H9 (cell line): ENCODE measurements around the gene IQGAP2. TPM values are rescaled to one million over a fixed set of nuclear protein-coding genes. Genes with fewer than 3 reads are reported as not detected.

Source experiments
- DNase-seq: peaks from one replicate; pipeline ENCODE4 v3.0.0-alpha.2; 2017
- H2AFZ ChIP-seq: one replicate; pipeline ENCODE4 v1.6.1; 2013; ENCODE audit warnings: mild to moderate bottlenecking, low read length, control low read depth, moderate library complexity
- H2AK5ac ChIP-seq: 2 replicates; pipeline ENCODE4 v1.6.1; 2013; ENCODE audit warnings: low read length, control low read depth, mixed read lengths; ENCODE audit not compliant: insufficient read length
- H2BK120ac ChIP-seq: one replicate; pipeline ENCODE4 v1.6.1; 2013; ENCODE audit warnings: low read depth, mild to moderate bottlenecking, low read length, control low read depth, inconsistent platforms; ENCODE audit not compliant: poor library complexity, severe bottlenecking
- H2BK12ac ChIP-seq: 2 replicates; pipeline ENCODE4 v1.6.1; 2013; ENCODE audit warnings: low read length, control low read depth, mixed read lengths, low read depth; ENCODE audit not compliant: insufficient read length
- H2BK15ac ChIP-seq: 2 replicates; pipeline ENCODE4 v1.6.1; 2013; ENCODE audit warnings: low read depth, low read length, control low read depth
- H2BK20ac ChIP-seq: one replicate; pipeline ENCODE4 v1.6.1; 2013; ENCODE audit warnings: low read depth, mild to moderate bottlenecking, low read length, control low read depth, inconsistent platforms; ENCODE audit not compliant: poor library complexity, severe bottlenecking
- H2BK5ac ChIP-seq: 2 replicates; pipeline ENCODE4 v1.6.1; 2013; ENCODE audit warnings: low read length, control low read depth, mixed read lengths; ENCODE audit not compliant: insufficient read length
- H3K14ac ChIP-seq: 2 replicates; pipeline ENCODE4 v1.6.1; 2013; ENCODE audit warnings: low read length, control low read depth; ENCODE audit not compliant: insufficient read depth
- H3K18ac ChIP-seq: 2 replicates; pipeline ENCODE4 v1.6.1; 2013; ENCODE audit warnings: low read depth, mild to moderate bottlenecking, mixed read lengths, low read length, control low read depth; ENCODE audit not compliant: insufficient read length
- H3K23ac ChIP-seq: 2 replicates; pipeline ENCODE4 v1.6.1; 2013; ENCODE audit warnings: low read length, control low read depth, mixed read lengths, low read depth; ENCODE audit not compliant: insufficient read length
- H3K23me2 ChIP-seq: 2 replicates; pipeline ENCODE4 v1.6.1; 2013; ENCODE audit warnings: low read depth, mild to moderate bottlenecking, mixed read lengths, low read length, control low read depth; ENCODE audit not compliant: insufficient read length, poor library complexity, severe bottlenecking
- H3K27ac ChIP-seq: 2 replicates; pipeline ENCODE4 v1.5.1; 2013; ENCODE audit warnings: low read length, control low read depth, mixed read lengths, low read depth; ENCODE audit not compliant: insufficient read length
- H3K27me3 ChIP-seq: 2 replicates; pipeline ENCODE4 v1.6.1; 2013; ENCODE audit warnings: low read length, control low read depth, inconsistent platforms; ENCODE audit not compliant: insufficient read depth
- H3K4ac ChIP-seq: 2 replicates; pipeline ENCODE4 v1.6.1; 2013; ENCODE audit warnings: low read depth, mild to moderate bottlenecking, control low read depth, inconsistent platforms, low read length, moderate library complexity
- H3K4me1 ChIP-seq: 2 replicates; pipeline ENCODE4 v1.6.1; 2013; ENCODE audit warnings: low read length, control low read depth, inconsistent platforms; ENCODE audit not compliant: insufficient read depth
- H3K4me2 ChIP-seq: 2 replicates; pipeline ENCODE4 v1.6.1; 2013; ENCODE audit warnings: low read length, control low read depth, mixed read lengths; ENCODE audit not compliant: insufficient read length, insufficient read depth
- H3K56ac ChIP-seq: 2 replicates; pipeline ENCODE4 v1.6.1; 2013; ENCODE audit warnings: low read depth, mild to moderate bottlenecking, mixed read lengths, low read length, control low read depth; ENCODE audit not compliant: insufficient read length
- H3K79me1 ChIP-seq: 2 replicates; pipeline ENCODE4 v1.6.1; 2013; ENCODE audit warnings: low read depth, mild to moderate bottlenecking, moderate library complexity, low read length, control low read depth, inconsistent platforms; ENCODE audit not compliant: insufficient read depth, poor library complexity, severe bottlenecking
- H3K79me2 ChIP-seq: 2 replicates; pipeline ENCODE4 v1.6.1; 2013; ENCODE audit warnings: low read length, control low read depth, inconsistent platforms; ENCODE audit not compliant: insufficient read depth
- H3K9ac ChIP-seq: 2 replicates; pipeline ENCODE4 v1.6.1; 2013; ENCODE audit warnings: low read length, control low read depth, mixed read lengths; ENCODE audit not compliant: insufficient read length; ENCODE audit errors: extremely low read depth
- H3K9me3 ChIP-seq: one replicate; pipeline ENCODE4 v1.6.1; 2013; ENCODE audit warnings: low read depth, low read length, inconsistent platforms; ENCODE audit not compliant: control insufficient read depth
- H3T11ph ChIP-seq: one replicate; pipeline ENCODE4 v1.6.1; 2013; ENCODE audit warnings: mild to moderate bottlenecking, low read length, control low read depth, inconsistent platforms
- H4K20me1 ChIP-seq: one replicate; pipeline ENCODE4 v1.6.1; 2013; ENCODE audit not compliant: control insufficient read depth, insufficient read length, insufficient read depth
- H4K5ac ChIP-seq: 2 replicates; pipeline ENCODE4 v1.6.1; 2013; ENCODE audit warnings: low read depth, mild to moderate bottlenecking, mixed read lengths, low read length, control low read depth; ENCODE audit not compliant: insufficient read length
- H4K8ac ChIP-seq: replicated peaks from 2 replicates; pipeline ENCODE4 v1.6.1; 2013; ENCODE audit warnings: low read length, control low read depth, mixed read lengths, low read depth; ENCODE audit not compliant: insufficient read length
- H4K91ac ChIP-seq: 2 replicates; pipeline ENCODE4 v1.6.1; 2013; ENCODE audit warnings: low read depth, mild to moderate bottlenecking, moderate library complexity, mixed read lengths, low read length, control low read depth; ENCODE audit not compliant: insufficient read length
- H3K27ac Mint-ChIP-seq, 3 experiments: 2 replicates in 2 of 3; 3 replicates in 1 of 3; pipeline ENCODE4 v1.8.0; 2020 to 2021; ENCODE audit warnings: mixed read lengths in 3 of 3, mild to moderate bottlenecking in 1 of 3, moderate library complexity in 1 of 3
- H3K27me3 Mint-ChIP-seq: 2 replicates; pipeline ENCODE4 v1.8.0; 2021; ENCODE audit warnings: low read depth, mild to moderate bottlenecking, moderate library complexity, mixed read lengths
- H3K36me3 Mint-ChIP-seq, 3 experiments: 2 replicates in 2 of 3; 3 replicates in 1 of 3; pipeline ENCODE4 v1.8.0; 2020 to 2021; ENCODE audit warnings: low read depth in 3 of 3, mixed read lengths in 3 of 3; ENCODE audit not compliant: insufficient read depth in 1 of 3
- H3K4me1 Mint-ChIP-seq, 2 experiments: 2 replicates each; pipeline ENCODE4 v1.8.0; 2020; ENCODE audit warnings: mixed read lengths in 2 of 2
- H3K4me3 Mint-ChIP-seq, 2 experiments: 2 replicates in 1 of 2; 3 replicates in 1 of 2; pipeline ENCODE4 v1.8.0; 2020 to 2021; ENCODE audit warnings: mild to moderate bottlenecking in 2 of 2, mixed read lengths in 2 of 2, moderate library complexity in 1 of 2
- H3K9me3 Mint-ChIP-seq, 2 experiments: 2 replicates in 1 of 2; 3 replicates in 1 of 2; pipeline ENCODE4 v1.8.0; 2020; ENCODE audit warnings: mild to moderate bottlenecking in 2 of 2, mixed read lengths in 2 of 2, moderate library complexity in 1 of 2
- WGBS: extraction: QIAGEN DNeasy Blood & Tissue Kit; methylation state at CpG from one replicate; pipeline ENCODE4 v1.1.7; 2013; ENCODE audit warnings: missing lambda C conversion rate, low lambda C conversion rate, mixed read lengths; ENCODE audit not compliant: insufficient read length; ENCODE audit errors: extremely low coverage; 5-methylcytosine and 5-hydroxymethylcytosine counted together
- total RNA-seq: library from RNA; stranded (reverse); gene quantifications from 2 replicates; pipeline ENCODE4 v1.2.1, GENCODE V29; 2021
- TF ChIP-seq, protein P1 (sequence below): fragments of 200-600 bp; sonication (generic); conservative IDR thresholded peaks from 3 replicates; pipeline ENCODE4 v1.8.0; 2021; ENCODE audit warnings: antibody characterized with exemption, mild to moderate bottlenecking

IQGAP2 gene
- total RNA-seq, 1 experiment from 2014 or later = 22.5 TPM

DNA sequence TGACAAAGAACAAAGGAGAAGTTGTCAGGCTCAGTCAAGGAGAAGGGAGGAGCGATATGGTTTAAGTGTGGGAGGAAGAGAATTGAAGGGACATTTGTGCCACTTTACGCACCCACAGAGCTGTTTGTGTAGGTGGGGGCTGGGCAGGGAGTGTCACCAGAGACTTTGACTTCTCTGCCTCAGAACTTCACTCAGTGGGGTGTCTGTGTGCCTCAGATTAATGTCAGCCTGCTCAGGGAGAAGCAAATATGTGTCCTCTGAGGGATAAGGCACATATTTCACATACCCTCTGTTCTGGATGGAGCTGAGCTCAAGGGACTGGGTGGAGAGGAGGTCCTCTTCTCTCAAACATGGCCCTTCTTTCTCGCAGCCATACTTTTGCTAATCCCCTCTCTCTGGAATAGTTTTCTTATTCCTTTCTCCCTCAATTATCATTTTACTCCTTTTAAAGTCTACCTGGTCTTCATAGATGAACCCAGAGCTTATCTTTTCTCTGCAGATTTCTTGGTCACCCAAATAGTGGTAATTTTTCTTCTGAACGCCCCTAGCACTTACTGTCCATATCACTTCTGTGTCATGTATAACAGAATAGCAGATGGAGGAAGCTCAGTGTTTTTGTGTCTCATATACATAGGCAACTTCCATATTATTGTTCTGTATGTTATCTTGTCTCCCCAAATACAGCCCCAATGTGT lies 77.0 kb downstream of the IQGAP2 start:
- Histone ChIP-seq H3K9ac (no peak overlapping the region), H2BK20ac (no peak overlapping the region), H2BK120ac (no peak overlapping the region), H2BK5ac (no peak overlapping the region), H3K14ac (no peak overlapping the region), H4K91ac (no peak overlapping the region), H3K9me3 (no peaks in the 10 kb centered on the region), H3T11ph (no peak overlapping the region), H2AK5ac (no peak overlapping the region), H3K27ac (no peak overlapping the region), H2BK15ac (no peak overlapping the region), H4K5ac (no peak overlapping the region), H3K4me2 (no peak overlapping the region), H3K18ac (no peak overlapping the region), H3K23ac (no peak overlapping the region), H3K4ac (no peak overlapping the region), H3K23me2 (no peaks in the 10 kb centered on the region), H2BK12ac (no peak overlapping the region), H4K8ac (no peak overlapping the region), H3K27me3 (no peaks in the 10 kb centered on the region), H3K56ac (no peak overlapping the region), H3K4me1 (peaks cover 22% of the 10 kb centered on the region), H2AFZ (no peak overlapping the region), H3K79me1 (no peaks in the 10 kb centered on the region), H3K79me2 (no peaks in the 10 kb centered on the region; the same call in 1 of the 2 replicates), H4K20me1 (no peaks in the 10 kb centered on the region)
- H3K9me3 Mint-ChIP-seq = no peaks in the 10 kb centered on the region
- H3K36me3 Mint-ChIP-seq = no peaks in the 10 kb centered on the region; a peak in 1 of 7 replicates
- no CpG with 5 or more reads among the region's 4 CpGs for WGBS
- no peaks in the 10 kb centered on the region; the same call in 1 of the 2 replicates for H3K27me3 Mint-ChIP-seq
- H3K4me3 Mint-ChIP-seq = no peak overlapping the region
- TF ChIP-seq, protein P1, sequence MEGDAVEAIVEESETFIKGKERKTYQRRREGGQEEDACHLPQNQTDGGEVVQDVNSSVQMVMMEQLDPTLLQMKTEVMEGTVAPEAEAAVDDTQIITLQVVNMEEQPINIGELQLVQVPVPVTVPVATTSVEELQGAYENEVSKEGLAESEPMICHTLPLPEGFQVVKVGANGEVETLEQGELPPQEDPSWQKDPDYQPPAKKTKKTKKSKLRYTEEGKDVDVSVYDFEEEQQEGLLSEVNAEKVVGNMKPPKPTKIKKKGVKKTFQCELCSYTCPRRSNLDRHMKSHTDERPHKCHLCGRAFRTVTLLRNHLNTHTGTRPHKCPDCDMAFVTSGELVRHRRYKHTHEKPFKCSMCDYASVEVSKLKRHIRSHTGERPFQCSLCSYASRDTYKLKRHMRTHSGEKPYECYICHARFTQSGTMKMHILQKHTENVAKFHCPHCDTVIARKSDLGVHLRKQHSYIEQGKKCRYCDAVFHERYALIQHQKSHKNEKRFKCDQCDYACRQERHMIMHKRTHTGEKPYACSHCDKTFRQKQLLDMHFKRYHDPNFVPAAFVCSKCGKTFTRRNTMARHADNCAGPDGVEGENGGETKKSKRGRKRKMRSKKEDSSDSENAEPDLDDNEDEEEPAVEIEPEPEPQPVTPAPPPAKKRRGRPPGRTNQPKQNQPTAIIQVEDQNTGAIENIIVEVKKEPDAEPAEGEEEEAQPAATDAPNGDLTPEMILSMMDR = no peak
- no peak for DNase-seq
- H3K4me1 Mint-ChIP-seq = peaks cover 56 to 67% of the 10 kb centered on the region in 2 experiments
- no peak overlapping the region for H3K27ac Mint-ChIP-seq
